Muscle of leg (tissue), 11 donors: ENCODE data around the gene KAT6B. TPM values are rescaled to one million over a fixed set of nuclear protein-coding genes. Genes with fewer than 3 reads are reported as not detected.

Source experiments
- DNase-seq: peaks from one replicate; pipeline ENCODE4 v3.0.0; 2013
- H3K27ac ChIP-seq: one replicate; pipeline ENCODE4 v1.5.1; 2013; ENCODE audit warnings: mild to moderate bottlenecking, low read length, control low read depth
- H3K27me3 ChIP-seq: one replicate; pipeline ENCODE4 v1.6.1; 2013; ENCODE audit warnings: low read length; ENCODE audit not compliant: control insufficient read depth, insufficient read depth
- H3K36me3 ChIP-seq: one replicate; pipeline ENCODE4 v1.6.1; 2013; ENCODE audit warnings: low read length; ENCODE audit not compliant: control insufficient read depth, insufficient read depth
- H3K4me1 ChIP-seq: one replicate; pipeline ENCODE4 v1.6.1; 2013; ENCODE audit warnings: low read length; ENCODE audit not compliant: control insufficient read depth, insufficient read depth
- H3K4me3 ChIP-seq: one replicate; pipeline ENCODE4 v1.5.1; 2013; ENCODE audit warnings: low read length, control low read depth
- H3K9me3 ChIP-seq: replicated peaks from 2 replicates; pipeline ENCODE4 v1.6.1; 2013; ENCODE audit warnings: low read depth, low read length; ENCODE audit not compliant: control insufficient read depth
- WGBS: methylation state at CpG from one replicate; pipeline ENCODE4 v1.1.5; 2013; ENCODE audit warnings: missing lambda C conversion rate; ENCODE audit not compliant: insufficient coverage; 5-methylcytosine and 5-hydroxymethylcytosine counted together
- polyA plus RNA-seq, 8 donors: library from polyadenylated mRNA; unstranded; fragments of 120-200 nt; gene quantifications; one replicate each; pipeline versions ENCODE4 v1.2.1 to v1.2.3, GENCODE V29; 2013; ENCODE audit warnings: inconsistent platforms in 1 of 8, low replicate concordance in 1 of 8; ENCODE audit not compliant: insufficient read length in 8 of 8, insufficient read depth in 1 of 8
- total RNA-seq: library from RNA; stranded (reverse); fragments of 120-200 nt; gene quantifications from one replicate; pipeline ENCODE4 v1.2.4, GENCODE V29; 2013

Gene KAT6B
- total and polyA plus RNA-seq, 9 donors, result 13.5 to 23.1 (median 17.9) TPM

DNA sequence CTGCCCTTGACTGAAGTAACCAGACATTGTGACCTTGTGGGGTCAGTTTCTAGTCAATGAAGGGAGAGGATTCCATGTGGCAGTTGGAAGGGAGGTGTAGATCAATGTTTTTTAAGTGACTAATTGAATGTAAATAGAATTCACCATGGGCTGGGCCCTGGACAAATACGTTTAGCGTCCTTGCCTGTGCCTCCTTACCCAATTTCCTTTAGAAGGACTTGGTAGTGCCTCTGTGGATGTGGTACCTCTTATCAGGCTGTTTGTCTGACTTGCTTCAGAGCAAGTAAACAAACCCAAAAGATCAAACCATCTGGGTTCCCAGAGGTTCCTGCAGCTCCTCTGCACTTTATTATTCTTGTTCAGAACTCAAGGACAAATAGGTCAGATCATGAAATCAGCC lies 4.3 kb upstream of the KAT6B start:
- DNase-seq, result no peak
- peaks cover 1% of the 10 kb centered on the region for H3K9me3 ChIP-seq
- H3K27me3 ChIP-seq, result no peaks in the 10 kb centered on the region
- peaks cover 9% of the 10 kb centered on the region for H3K4me1 ChIP-seq
- H3K4me3 ChIP-seq, result no peak overlapping the region
- H3K36me3 ChIP-seq, result no peaks in the 10 kb centered on the region
- no CpG with 5 or more reads among the region's 2 CpGs for WGBS
- no peak overlapping the region for H3K27ac ChIP-seq

DNA sequence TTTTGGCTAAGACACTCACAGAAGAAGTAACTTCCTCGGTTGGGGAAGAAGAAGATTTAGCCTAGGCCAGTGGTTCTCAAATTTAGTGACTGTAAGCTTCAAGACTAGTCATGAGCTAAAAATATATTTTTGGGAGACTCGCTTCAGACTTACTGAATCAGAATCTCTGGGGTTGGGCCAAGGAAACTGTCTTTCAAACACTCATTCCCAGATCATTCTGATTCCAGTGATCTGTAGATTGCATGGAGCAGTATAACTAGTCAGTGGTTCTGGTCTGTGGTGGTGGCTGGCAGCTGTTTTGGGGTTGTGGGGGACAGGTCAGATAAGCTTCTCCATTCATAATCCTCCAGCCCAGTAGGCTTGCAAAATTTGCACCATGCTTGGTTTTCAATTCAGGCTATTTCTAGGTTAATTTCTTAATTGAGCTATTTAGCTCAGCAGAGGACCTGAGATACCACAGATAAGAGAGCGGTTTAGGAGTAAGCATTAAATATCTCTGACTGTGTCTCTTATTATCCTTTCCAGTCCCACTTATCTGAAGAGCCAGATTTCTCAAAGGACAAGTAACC lies 3.8 kb upstream of the KAT6B start:
- no peak overlapping the region for H3K4me3 ChIP-seq
- no peaks in the 10 kb centered on the region for H3K36me3 ChIP-seq
- WGBS, result 40% methylated on average over 1 of the region's 3 CpGs
- DNase-seq, result peak; percentile 32
- no peaks in the 10 kb centered on the region for H3K27me3 ChIP-seq
- H3K27ac ChIP-seq, result no peak overlapping the region
- peaks cover 14% of the 10 kb centered on the region for H3K4me1 ChIP-seq
- H3K9me3 ChIP-seq, result no peaks in the 10 kb centered on the region

- peaks cover 16% of the 10 kb centered on the region for H3K4me1 ChIP-seq
- WGBS, result 17% methylated on average over 1 of the region's 4 CpGs
- no peak overlapping the region for H3K27ac ChIP-seq
- no peak for DNase-seq
- H3K9me3 ChIP-seq, result no peaks in the 10 kb centered on the region
- H3K27me3 ChIP-seq, result no peaks in the 10 kb centered on the region
- H3K4me3 ChIP-seq, result no peak overlapping the region
- H3K36me3 ChIP-seq, result no peaks in the 10 kb centered on the region
These were observed 2.6 kb upstream of the KAT6B start for GRCh38 chr10:74823791-74824183.

DNA sequence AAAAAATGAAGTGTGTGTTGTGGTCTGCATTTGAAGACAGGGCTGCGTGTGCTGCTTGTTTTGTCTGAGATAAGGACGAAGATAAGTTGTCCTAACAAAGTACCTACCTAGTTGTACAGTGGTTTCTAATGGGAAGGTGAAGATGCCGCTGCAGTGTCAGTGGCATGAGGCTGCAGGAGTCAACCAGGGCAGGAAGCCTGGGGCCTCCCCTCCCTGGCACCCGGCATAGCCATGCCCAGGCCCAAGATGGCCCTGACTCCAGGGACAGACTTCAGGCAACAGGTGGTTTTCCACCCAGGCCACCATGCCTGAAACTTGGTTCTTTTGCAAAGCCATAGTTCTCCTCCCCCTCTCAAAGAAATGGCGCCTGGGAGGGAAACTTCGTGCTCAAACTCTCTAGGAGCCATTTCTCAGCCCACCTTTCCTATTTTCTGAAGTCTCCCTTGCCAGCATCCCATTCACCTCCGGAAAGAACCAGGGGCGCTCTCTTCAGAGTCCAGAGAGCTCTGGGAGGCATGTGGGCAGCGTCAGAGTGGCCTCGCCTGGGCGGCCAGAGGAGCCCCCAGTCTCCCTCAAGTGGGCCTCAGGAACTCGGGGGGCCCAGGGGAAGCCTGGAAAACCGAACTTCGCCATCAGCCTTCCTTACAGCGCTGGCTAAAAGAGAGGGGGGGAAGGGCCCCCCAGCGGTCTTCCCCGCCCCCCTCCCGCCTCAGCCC lies 2.1 kb upstream of the KAT6B start:
- DNase-seq, result no peak
- H3K9me3 ChIP-seq, result no peaks in the 10 kb centered on the region
- peak overlapping the region; percentile 23 for H3K27ac ChIP-seq
- peaks cover 16% of the 10 kb centered on the region for H3K4me1 ChIP-seq
- 26% methylated on average over 8 of the region's 18 CpGs for WGBS
- peak overlapping the region; percentile 91 for H3K4me3 ChIP-seq
- no peaks in the 10 kb centered on the region for H3K36me3 ChIP-seq
- H3K27me3 ChIP-seq, result no peaks in the 10 kb centered on the region

GRCh38 chr10:74824900-74825370 lies 1.5 kb upstream of the KAT6B start:
- under 1% methylated on average over 39 of the region's 43 CpGs for WGBS
- H3K27me3 ChIP-seq, result no peaks in the 10 kb centered on the region
- DNase-seq, result peak; percentile 57
- H3K4me1 ChIP-seq, result peaks cover 16% of the 10 kb centered on the region
- H3K36me3 ChIP-seq, result no peaks in the 10 kb centered on the region
- H3K4me3 ChIP-seq, result peak overlapping the region; percentile 91
- no peaks in the 10 kb centered on the region for H3K9me3 ChIP-seq
- H3K27ac ChIP-seq, result peak overlapping the region; percentile 23

DNA sequence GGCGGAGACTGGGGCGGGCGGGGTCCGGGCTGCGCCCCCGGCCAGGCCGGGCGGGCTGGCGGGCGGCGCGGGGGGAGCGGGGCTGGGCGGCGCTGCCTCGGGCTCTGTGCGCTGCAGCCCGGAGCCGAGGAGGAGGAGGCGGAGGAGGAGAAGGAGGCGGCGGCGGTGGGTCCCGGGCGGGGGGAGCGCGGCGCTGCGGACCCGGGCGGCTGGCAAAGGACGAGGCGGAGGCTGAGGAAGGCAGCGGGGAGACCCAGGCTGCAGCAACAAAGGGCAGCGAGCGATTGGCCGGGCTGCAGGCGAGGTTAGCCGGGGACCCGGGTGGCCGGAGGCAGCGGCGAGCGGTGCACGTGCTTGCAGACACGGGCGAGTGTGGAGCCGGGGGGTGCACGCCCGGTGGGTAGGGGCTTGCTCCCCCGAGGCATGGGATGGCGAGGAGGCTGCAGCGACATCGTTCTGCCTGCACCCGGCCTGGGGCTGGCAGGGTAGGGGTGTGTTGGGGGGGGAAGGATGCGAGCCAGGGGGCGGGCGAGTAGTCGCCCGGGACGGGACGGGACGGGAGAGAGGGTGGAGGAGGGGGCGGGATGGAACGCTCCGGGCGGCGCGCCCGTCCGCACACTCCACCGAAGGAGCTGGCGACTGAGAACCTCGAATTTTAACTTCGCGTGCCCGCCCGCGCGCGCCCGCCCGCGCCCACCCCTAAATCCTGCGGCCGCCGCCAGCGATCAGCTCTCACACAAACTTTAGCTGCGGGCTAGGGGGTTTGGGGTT lies 844 bp upstream of the KAT6B start:
- Histone ChIP-seq H3K4me1 (peaks cover 16% of the 10 kb centered on the region), H3K27me3 (no peaks in the 10 kb centered on the region), H3K27ac (peak overlapping the region; percentile 78), H3K36me3 (no peaks in the 10 kb centered on the region), H3K4me3 (peak overlapping the region; percentile 91), H3K9me3 (no peaks in the 10 kb centered on the region)
- WGBS, result under 1% methylated on average over 65 of the region's 89 CpGs
- DNase-seq, result peak; percentile 79

DNA sequence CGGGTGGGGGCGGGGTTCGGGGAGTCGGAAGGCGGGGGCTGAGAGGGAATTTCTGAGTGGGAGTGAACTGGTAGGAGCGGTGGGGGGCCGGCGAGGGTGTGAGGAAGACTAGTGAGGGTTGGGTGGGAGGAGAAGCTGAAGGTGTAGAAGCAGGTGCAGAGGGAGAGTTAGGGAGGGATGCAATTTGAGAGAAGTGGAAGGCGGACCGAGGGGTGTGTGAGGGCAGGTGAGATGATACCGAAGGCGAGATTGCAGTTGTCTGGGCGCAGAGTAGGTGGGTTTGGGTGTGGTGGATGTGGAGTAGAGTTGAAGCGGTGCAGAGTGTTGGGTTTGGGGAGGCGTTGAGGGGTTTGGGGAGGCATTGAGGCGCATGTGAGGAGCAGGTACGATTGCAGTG lies 643 bp downstream of the KAT6B start:
- peak overlapping the region; percentile 80 for H3K27ac ChIP-seq
- peak overlapping the region; percentile 61 for H3K4me3 ChIP-seq
- H3K36me3 ChIP-seq, result no peaks in the 10 kb centered on the region
- peaks cover 16% of the 10 kb centered on the region for H3K4me1 ChIP-seq
- H3K9me3 ChIP-seq, result peaks cover 2% of the 10 kb centered on the region
- 6% methylated on average over 13 of the region's 17 CpGs for WGBS
- no peak for DNase-seq
- H3K27me3 ChIP-seq, result no peaks in the 10 kb centered on the region

DNA sequence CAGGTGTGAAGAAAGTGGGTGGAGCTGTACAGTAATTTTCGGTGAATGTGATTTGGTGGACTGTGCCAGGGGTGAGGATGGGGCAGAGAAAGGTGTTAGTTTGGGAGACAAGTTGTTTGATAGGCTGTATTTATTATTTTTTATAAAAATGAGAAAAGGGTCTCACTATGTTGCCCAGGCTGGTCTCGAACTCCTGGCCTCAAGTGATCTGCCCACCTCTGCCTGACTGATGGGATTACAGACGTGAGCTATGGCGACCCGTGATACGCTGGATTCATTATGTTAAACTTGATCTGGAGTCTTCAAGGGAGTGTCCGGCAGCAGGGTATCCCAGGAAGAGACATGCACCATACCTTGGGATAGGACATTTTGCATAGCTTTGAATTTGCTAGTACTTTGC lies 1.3 kb downstream of the KAT6B start:
- DNase-seq, result no peak
- H3K4me3 ChIP-seq, result no peak overlapping the region
- no peaks in the 10 kb centered on the region for H3K27me3 ChIP-seq
- H3K36me3 ChIP-seq, result no peaks in the 10 kb centered on the region
- WGBS, result 86% methylated on average over 7 of the region's 7 CpGs
- peaks cover 16% of the 10 kb centered on the region for H3K4me1 ChIP-seq
- H3K27ac ChIP-seq, result peak overlapping the region; percentile 80
- peaks cover 2% of the 10 kb centered on the region for H3K9me3 ChIP-seq

DNA sequence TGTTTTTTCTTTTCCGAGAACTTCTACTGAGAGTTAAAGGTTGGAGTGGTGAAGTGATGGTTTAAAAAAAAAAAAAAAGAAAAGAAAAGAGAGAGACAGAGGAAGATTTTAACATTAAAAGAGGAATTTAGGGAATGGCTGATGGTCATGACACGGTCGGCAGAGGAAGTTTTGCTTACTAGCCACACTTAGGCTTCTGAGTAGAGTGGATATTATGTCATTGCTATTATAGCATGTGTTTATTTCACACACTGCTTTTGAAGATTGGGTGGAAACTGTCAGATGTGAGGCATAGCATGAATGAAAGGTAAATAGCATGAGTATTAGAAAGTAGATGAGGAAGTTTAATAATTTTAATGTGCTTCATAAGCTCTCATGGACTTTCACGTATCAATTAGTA lies 2.5 kb downstream of the KAT6B start:
- WGBS, result 73% methylated on average over 3 of the region's 4 CpGs
- DNase-seq, result no peak
- H3K27ac ChIP-seq, result no peak overlapping the region
- H3K27me3 ChIP-seq, result no peaks in the 10 kb centered on the region
- H3K4me1 ChIP-seq, result peaks cover 16% of the 10 kb centered on the region
- peaks cover 2% of the 10 kb centered on the region for H3K9me3 ChIP-seq
- no peaks in the 10 kb centered on the region for H3K36me3 ChIP-seq
- no peak overlapping the region for H3K4me3 ChIP-seq

DNA sequence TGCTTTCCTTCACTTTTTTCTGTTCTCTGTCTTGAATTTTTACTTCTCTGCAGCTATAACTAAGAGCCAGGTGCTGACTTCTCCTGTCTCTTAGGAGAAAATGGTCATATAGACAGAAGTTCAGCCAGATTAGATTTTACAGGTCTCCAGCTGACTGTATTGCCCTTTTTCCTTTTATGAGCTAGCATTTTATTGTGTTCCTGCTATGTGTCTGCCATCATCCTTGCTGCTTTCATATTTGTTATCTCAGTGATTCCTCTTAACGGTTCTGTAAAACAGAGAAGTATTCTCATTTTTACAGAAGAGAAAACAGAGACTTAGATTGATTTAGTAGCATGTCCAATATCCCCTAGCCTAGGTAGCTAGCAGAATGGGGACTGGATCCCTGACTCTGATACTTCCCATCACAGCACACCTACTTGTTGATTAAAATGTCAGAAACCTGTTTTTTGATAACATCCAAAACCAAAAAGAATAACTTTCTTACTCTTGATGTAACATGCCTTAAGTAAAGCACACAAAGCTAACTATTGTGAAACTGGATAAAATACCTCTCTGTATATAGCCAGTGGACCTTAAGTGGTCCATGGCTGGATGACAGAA lies 5.2 kb downstream of the KAT6B start:
- H3K27me3 ChIP-seq, result no peaks in the 10 kb centered on the region
- H3K27ac ChIP-seq, result no peak overlapping the region
- peaks cover 8% of the 10 kb centered on the region for H3K4me1 ChIP-seq
- peaks cover 2% of the 10 kb centered on the region for H3K9me3 ChIP-seq
- no peak overlapping the region for H3K4me3 ChIP-seq
- H3K36me3 ChIP-seq, result peaks cover 4% of the 10 kb centered on the region
- WGBS, result no CpG with 5 or more reads among the region's 1 CpG
- DNase-seq, result no peak
